NCI-H1417 (cell line): ENCODE measurements around the gene LIPT2.

Experiments used
- DNase-seq, 3 experiments: peaks; one replicate each; lab custom pipeline; 2025; lab: John Stamatoyannopoulos, UW

Gene LIPT2

DNA sequence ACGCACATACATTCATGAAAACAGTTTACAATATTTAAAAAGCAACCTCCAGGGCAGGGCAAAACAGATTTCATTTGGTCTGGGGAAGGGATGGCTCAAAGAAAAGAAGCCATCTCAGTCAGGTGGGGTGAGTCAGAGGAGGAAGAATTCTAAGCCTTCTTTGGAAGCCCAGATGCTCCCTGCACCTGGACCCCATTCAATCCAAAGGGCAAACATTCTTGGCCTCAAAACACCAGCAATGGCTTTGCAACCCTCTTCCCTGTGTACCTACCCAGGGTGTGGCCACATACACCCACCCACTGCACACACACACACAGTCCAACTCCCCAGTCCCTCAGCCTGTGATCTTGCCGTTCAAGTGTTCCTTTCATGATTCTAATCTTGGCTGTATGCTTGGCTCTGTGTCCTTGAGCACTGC is 28.2 kb downstream of the LIPT2 start:
- DNase-seq = no peak

DNA sequence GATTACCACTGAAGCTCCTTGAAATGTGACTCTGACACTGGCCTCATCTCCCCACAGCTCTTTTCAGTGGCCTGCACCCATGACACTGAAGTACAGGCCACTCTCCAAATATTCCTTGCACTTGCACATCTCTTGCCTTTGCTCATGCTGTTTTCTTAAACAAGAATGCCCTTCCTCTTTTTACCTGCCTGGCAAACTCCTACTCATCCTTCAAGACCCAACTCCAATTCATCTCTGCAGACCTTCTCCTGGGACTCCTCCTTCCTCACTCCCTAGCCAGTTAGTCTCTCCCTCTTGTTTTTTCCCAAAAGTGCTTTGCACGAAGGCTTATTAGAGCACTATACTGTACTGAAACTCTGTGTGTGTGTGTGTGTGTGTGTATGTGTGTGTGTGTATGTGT is 28.8 kb downstream of the LIPT2 start:
- no peak for DNase-seq

DNA sequence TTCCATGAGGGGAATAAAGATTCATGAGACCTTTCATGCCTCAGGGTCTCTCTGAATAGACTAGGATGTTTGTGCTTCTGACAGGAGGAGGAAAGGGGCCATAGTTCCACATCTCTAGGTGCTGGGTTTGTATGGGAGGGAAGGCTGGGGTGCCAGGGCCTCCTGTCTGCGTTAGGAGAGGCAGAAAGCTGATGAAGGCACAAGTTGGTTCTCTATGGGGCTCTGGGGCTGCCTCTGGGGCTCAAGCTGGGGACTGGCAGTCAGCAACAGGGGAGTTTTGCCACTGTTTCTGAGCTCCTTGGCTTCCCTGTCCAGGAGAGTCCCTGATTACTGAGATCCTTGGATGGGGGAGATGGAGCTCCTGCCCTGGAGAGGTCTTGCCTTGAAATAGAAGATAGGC is 30.3 kb downstream of the LIPT2 start:
- no peak for DNase-seq

DNA sequence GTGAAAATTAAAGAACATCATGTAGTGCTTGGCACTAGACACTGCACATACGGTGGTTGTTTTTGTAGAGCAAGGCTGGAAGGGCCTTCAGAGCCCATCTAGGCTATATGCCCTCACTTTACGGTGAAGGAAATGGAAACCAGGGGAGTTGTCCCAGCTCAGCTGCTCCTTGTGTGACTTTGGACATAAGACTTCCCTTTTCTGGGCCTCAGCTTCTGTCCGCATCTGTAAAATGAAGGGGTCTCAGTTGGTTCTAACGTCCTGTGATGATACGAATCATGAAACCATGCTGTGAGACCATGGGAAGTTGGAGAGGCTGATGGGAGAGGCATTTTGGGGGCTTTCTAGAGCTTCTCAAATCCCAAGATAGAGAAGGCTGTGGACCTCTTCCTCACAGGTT is 30.9 kb downstream of the LIPT2 start:
- DNase-seq = no peak

DNA sequence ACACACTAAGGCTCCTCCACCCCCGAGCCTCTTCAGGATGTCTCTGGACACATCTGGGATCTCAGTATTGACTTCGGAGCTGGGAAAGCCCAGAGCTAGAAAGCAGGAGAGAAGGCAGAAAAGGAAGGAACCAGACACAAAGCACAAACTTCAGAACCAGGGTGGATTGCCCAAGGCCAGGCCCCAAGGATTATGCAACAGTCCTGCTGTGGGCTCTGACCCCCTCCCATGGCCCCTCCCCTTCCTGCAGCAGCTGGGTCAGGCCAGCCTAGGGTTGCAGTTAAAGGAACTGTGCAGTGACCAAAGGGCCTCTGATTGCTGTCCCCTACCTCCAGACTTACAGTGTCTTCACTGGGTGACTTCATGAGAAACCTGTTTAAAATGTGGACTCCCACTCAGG is 31.5 kb downstream of the LIPT2 start:
- no peak for DNase-seq

DNA sequence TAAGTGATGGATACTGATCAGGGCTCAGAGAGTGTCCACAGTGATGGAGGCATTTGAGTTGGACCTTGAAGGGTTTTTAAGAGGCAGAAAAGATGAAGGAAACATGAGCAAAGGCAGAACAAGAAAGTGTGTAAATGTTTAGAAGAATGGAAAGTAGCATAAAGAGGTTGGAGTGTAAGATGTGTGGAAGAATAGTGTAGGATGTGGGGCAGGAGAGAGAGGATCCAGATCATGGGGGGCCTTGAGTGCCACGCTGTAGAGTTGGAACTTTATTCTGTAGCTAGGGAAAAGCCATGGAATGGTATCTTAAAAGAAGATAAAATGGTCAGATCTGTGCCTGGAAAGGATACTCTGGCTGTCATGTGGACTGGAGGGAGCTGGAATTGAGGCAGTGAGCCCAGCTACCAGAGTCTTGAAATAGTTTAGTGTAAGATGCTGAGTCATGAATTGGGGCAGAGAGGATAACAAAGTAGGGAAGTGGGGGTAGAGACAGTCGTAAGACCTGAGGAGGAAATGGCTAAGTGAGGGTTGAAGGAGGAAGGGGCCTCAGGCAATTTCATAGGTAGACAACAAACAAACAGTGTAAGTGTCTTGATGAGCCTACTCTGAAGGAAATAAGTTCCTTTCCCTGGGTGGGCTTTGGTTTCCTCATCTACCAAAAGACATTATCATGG is 32.9 kb downstream of the LIPT2 start:
- no peak for DNase-seq

DNA sequence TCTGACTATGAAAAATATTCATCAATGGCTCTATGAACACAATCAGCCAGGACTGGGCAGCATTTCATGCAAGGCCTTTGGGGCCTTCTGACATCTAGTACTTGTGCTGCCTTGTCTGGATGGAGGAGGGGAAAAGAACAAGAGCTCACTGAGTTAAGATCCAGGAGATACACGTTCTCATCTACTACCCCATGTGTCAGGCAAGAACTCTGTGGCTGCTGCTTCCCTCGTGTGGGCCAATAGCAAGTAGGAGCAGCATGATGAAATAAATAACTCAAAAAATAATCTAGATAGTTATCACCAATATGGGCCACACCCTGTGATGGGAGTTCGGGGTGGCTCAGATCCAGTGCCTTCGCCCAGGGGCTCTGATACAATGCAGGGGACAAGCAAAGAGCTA is 33.5 kb downstream of the LIPT2 start:
- no peak for DNase-seq

DNA sequence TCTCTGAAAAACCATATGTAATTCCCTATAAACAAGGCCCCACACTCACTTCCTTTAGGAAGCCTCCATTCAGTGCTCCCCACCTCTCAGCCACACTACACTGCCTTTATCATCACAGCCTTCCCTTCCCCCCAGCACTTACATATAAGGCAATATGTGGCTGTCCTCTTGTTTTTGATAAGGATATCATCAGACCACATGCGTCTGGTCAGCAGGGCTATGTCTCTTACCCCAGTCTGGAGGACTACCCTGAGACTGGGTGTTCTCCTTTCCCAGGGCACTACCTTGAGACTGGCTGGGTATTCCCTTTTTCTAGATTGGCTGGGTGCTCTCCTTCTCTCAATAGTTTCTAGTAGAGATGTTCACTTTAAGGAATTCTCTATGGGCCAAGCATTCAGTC is 33.9 kb downstream of the LIPT2 start:
- no peak for DNase-seq

DNA sequence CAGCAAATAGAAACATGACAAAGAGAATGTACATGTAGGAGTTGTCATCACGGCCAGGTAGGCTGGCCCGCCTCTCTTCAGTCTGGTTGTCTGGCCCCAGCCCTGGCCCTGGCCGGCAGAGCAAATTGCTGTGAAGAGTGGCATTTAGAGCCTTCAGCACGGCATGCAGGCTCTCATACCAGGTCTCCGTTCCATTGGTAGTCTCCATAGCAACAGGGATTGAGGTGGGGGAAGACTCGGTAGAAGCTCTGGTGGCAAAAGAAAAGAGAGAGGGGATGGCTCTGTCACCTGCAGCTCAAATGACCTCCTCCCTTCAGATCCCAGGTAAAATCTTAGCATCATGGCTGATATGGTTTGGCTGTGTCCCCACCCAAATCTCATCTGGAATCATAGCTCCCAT is 36.2 kb downstream of the LIPT2 start:
- DNase-seq = peak in 2 of 3 experiments; percentile 14 to 38

DNA sequence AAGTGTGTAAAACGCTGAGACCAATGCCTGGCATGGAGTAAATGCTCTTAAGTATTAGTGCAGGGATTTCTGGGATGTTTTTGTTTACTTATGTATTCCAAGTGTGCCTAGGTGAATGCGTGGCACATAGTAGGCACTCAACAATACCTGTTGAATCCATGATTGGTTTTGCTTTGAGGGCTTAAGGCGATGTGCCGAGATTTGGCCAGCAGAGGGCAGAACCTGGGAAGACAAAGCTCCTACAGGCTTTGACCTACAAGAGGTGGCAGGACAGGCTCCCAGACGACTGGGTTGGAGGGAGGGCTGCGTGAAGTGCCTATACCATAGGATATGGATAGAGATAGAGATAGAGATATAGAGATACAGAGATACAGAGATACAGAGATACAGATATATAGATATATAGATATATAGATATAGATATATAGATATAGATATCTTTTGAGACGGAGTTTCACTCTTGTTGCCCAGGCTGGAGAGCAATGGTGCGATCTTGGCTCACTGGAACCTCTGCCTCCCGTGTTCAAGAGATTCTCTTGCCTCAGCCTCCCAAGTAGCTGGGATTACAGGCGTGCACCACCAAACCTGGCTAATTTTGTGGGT is 40.0 kb downstream of the LIPT2 start:
- DNase-seq = peak; percentile 49 to 84 (median 61)

DNA sequence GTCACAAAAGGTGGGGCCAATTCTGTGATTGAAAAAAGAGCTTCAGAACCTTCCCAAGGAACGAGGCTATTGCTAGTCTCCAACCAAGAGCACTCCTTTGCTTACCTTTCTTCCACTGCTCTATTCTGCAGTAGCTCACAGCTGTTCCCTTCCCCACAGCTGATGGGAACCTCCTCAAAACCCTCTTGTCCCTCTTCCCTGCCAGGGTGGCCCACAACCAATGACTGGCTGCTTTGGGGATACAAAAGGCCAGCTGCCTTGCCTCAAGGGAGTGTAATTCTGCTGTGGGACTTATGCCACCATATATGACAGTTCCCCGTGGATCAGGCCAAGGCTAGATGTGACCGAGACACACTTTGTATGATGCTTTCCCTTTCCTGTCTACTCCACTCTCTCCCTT is 41.2 kb downstream of the LIPT2 start:
- no peak for DNase-seq

DNA sequence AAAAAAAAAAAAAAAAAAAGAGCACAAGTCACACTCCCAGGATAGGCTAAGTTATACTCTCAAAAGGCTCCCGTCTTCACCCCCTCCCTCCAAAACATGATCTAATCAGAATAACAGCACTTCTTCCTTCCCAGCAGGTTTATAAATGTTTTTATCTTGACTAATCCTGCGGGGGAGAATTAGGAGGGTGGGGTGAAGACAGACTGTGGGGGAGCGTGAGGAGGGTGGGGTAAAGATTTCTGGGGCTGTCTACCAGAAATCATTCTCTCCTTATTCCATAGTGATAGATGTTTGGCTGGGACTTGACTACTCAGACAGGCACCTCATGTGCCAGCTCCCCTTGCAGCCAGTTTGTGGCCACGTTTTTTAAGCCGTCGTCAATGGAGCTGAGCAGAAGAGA is 43.2 kb downstream of the LIPT2 start:
- no peak for DNase-seq

DNA sequence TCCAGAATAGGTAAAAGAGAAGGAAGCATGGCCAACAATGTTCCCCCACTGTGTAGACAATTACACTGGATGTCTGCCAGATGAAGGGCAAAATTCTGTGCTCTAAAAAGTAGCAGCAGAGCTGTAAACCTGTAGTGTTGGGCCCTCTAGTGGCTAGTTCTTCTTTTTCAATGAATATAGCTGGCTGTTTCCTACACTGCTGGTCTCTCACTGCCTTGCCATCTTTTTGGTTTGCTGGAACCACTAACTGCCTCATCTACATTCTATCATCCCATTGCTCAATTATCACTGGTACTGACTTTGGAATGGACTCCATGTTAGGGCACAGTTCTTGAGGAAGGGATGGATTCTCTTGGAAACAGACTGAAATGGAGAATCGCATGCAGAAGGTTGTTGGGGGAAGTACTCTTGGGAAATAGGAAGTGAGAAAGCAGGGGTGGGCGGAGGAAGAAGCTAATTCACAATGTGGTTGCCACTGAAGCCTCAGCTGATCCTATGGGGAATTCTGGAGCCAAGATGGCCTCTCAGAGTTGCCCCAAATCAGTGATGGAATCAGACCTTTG is 44.1 kb downstream of the LIPT2 start:
- peak; percentile 76 to 94 (median 86) for DNase-seq

DNA sequence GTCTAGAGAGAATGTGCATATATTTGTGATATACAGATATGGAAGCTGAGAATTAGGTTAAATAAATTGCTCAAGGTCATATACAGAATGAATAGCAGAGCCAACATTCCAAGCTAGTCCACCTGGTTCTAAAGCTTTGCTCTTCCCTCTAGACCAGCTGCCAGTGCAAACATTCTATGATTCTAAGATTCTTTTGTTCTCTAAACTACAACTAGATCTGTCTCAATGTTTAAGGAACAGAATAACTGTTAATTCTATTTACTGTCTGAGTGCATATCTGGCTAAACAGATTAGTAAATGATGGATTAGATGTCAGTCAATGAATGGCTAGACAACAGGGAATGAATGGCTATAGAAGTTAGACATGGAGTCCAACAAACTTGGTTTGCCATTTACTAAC is 45.8 kb downstream of the LIPT2 start:
- DNase-seq = no peak

DNA sequence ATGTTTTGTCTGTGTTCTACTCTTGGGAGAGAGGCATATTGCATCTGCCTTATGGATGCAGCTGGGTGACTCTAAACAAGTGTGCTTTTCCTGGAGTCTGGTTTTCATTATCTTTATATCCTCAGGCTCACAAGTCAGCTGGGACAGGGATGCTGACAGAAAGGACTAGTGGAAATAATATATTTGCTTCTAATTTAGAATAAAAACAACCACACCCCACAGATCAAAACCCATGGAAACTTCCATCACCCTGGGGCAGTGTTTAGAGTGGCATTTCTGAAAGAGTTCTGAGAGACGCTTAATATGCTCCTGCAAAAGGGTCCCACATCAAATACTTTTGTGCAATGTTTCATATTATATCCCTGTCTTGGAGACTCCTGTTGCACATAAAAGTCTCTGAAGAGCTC is 47.0 kb downstream of the LIPT2 start:
- no peak for DNase-seq

DNA sequence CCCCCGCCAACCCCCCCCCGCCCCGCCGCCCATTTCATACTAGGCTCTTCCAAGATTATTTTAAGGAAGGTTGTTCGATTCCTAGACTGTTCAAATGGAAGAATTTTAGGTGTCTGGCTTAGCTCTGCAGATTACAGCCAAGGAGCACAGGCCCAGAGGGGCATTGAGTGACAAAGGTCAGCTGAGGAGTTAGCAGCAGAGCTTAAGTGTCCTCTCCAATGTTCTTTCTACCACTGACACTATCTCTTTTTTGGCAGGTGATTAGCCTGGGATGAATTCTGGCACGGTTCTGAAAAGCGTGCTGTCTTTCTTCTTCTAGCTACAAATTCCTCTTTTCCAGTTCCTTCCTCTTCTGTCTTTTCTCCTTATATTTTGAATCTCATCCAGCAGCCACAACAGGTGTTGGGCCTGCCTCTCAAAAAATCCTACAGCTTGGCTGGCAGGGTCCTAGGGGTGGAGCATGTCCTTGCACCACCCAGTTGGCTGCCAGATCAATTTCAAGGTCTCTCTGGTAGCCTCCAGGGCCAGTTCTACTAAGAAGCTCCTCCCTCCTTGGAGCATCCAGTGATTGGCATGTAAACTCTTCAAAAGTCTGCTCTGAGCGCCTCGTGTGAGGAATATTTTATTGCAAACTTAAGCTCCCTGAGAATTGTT is 49.2 kb downstream of the LIPT2 start:
- DNase-seq = peak in 1 of 3 experiments; percentile 16

DNA sequence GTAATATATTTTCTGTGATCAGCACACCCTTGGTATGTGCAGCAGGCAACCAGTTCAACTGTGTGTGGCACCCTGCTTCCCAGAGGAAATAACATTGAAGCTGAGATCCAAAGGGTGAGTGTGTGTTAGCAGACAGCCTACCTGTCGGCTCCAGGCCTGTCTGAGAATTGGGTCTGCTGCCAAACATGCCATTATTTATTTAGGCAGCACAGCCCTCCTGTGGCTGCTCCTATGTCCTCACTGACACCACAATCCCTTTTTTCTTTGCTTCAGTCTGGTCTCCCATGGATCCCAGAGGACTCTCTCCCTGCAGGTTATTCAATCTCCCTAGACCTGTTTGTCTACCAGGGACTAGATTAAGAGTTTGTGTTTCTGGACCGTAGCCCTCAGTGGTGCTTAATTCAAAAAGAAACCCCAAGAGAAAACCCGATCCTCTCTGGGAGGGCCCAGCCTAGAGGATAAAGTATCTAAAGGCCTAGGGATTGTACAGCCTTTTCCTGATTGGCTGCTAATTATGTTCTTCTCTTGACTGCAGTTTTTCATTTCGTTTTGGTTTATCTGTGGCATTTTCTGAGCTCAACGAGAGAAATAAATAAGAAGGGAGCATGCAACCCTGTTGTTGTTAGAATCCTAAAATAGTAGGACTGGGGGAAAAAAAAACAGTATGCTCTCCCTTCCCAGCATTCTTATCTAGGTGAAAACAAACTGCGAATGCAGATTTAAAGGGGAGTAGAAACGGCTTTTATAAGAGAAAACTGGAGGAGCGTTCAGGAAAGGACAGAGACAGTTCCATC is 50.3 kb downstream of the LIPT2 start:
- DNase-seq = peak; percentile 70 to 84 (median 72)

DNA sequence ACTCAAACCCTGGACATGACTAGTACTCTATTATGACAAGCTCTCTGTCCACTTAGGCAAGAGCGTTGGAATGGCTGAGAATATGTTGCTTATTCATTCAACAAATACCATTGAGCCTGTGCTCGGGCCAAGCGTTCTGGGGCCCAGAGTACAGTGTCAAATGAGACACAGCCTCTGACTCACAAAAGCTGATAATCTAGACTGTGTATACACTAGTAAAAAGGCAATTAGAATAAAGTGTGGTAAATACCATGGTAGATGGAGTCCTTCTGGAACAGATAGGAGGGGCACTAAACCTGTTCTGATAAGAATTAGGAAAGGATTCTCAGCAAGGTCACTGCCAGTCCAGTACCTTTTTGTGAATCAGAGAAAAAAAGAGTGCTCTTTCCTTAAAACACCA is 50.9 kb downstream of the LIPT2 start:
- no peak for DNase-seq
